ENCODE results near the gene MBOAT2.
"Not testable (repeated sequence)": the region's sequence is repeated elsewhere in the genome, so short reads cannot be mapped to it uniquely, and the experiment has no call there.

Gene MBOAT2

GRCh38 chr2:8938384-8938783, 65.1 kb downstream of the MBOAT2 start:
- DNase-seq: no peak

DNA sequence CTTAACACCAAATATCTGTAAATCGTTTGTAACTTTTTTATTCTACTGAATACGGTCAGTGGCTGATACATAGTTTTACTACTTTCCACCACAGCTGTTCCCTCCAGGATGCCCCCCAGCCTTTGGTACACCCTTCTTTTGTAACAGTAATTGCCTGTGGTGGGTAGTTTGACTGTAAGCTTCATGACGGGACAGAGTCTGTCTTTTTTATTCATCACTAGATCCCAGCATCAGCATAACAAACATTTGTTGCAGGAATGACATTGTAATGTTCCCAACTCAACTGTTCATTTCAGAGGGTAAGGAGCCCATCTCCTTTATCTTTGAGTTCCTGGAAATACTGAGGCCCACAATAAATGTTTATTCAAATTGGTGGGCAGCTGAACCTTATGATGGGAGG, 67.5 kb downstream of the MBOAT2 start:
- DNase-seq: no peak

GRCh38 chr2:8934338-8934737, 69.1 kb downstream of the MBOAT2 start:
- no peak for DNase-seq

DNA sequence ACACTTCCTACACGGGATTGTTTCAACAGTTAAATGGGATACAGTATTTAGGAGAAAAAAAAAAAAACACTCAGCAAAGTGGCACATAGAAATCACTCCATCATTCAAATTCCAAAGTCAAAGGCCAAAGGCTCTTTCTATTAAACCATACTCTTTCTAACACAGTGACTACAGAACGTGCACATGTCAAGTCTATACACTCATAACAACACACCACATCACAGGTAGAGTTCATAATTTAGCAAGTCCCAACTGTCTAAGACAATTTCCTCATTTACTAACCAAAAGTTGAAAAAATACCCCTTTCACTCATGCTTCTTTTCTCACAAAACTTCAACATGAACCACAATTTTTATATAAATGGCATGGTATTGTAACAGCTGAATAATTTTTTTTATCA, 70.8 kb downstream of the MBOAT2 start:
- DNase-seq: no peak

DNA sequence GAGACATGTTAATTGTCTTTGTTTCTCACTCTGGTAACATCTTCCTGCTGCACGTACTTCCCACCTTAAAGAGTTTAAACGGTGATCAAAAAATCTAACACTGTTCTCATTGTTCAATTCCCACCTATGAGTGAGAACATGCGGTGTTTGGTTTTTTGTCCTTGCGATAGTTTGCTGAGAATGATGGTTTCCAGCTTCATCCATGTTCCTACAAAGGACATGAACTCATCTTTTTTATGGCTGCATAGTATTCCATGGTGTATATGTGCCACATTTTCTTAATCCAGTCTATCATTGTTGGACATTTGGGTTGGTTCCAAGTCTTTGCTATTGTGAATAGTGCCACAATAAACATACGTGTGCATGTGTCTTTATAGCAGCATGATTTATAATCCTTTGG, 73.3 kb downstream of the MBOAT2 start:
- not testable (repeated sequence) for DNase-seq

DNA sequence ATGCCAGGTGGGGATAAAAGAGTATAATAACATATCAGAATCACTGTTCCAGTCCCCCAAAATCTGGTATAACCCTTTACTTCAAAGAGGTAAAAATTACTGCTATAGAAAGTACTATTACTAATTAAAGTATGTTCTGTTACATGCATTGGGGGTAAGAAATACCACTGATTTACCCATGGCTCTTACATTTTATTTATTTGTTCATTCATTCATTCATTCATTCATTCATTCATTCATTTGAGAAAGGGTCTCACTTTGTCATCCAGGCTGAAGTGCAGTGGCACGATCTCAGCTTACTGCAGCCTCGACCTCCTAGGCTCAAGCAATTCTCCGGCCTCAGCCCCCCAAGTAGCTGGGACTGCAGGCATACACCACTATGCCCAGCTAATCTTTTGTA, 74.4 kb downstream of the MBOAT2 start:
- no peak for DNase-seq

- no peak for DNase-seq
Measured at GRCh38 chr2:8927510-8928455, 75.7 kb downstream of the MBOAT2 start.

- DNase-seq: no peak
Measured at GRCh38 chr2:8926356-8926755, 77.1 kb downstream of the MBOAT2 start.

DNA sequence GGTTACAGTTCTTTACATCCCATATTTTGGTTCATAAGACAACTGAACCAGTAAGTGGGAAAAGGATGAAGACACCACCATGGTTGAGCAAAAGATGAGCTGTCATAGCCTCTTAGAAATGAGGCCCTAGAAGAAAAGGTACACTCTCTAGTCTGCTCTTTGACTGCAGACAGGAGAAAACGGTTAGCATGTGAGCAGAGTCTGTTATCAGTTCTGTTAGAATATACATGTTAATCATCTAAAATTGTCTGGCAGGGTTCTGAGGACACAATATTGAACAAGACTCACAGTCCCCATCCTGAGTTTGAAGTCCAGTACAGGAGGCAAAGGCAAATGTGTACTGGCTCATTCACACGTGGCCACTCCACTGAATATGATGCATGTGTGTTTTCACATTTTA, 78.1 kb downstream of the MBOAT2 start:
- DNase-seq: no peak

GRCh38 chr2:8923183-8923582, 80.3 kb downstream of the MBOAT2 start:
- DNase-seq: no peak

DNA sequence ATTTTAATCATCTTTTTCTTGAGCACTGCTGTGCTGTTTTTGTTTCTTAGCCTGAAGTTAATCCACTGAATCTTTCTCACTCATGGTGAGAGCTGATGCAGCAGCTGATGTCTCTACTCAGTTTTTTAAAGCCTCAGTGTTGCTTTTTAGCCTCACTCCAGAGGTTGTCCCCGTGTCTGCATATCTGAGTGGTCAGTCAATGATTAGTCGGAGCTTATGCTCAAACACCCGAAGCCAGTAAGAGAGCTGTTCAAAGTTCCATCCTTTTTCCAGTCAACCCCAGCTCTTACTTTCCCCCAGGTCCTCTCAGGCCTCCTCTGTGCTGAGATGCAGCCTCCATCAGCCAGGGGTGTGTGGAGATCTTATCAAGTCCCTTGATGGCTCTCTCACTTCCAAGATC, 81.1 kb downstream of the MBOAT2 start:
- DNase-seq: no peak

GRCh38 chr2:8918412-8918811, 85.1 kb downstream of the MBOAT2 start:
- no peak for DNase-seq

DNA sequence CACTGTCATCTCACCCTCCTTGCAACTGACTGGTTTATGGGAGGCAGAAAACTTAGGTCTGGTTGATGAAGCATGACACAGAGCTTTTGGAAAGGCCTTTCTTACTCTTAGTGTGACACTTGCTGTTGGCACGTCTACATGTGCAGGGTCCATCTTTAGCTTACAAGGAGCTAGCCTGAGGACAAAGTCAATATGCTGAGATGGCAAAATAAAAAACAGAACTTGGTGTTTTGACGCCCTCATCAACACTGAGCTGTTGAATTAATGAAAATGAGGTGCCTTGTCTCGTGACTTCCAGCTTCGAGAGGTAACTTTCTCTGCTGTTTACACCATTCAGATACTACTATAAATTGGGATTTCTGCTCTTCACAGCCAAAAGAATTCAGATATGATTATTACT, 87.5 kb downstream of the MBOAT2 start:
- no peak for DNase-seq

- not testable (repeated sequence) for DNase-seq
Measured at GRCh38 chr2:8913767-8914166, 89.7 kb downstream of the MBOAT2 start.

- no peak for DNase-seq
Measured at GRCh38 chr2:8907764-8908288, 95.7 kb downstream of the MBOAT2 start.

GRCh38 chr2:8903924-8904323, 99.6 kb downstream of the MBOAT2 start:
- not testable (repeated sequence) for DNase-seq

- DNase-seq: not testable (repeated sequence)
Measured at GRCh38 chr2:8902757-8903156, 100.7 kb downstream of the MBOAT2 start.

GRCh38 chr2:8897206-8897605, 106.3 kb downstream of the MBOAT2 start:
- not testable (repeated sequence) for DNase-seq

GRCh38 chr2:8896671-8897070, 106.8 kb downstream of the MBOAT2 start:
- DNase-seq: not testable (repeated sequence)

DNA sequence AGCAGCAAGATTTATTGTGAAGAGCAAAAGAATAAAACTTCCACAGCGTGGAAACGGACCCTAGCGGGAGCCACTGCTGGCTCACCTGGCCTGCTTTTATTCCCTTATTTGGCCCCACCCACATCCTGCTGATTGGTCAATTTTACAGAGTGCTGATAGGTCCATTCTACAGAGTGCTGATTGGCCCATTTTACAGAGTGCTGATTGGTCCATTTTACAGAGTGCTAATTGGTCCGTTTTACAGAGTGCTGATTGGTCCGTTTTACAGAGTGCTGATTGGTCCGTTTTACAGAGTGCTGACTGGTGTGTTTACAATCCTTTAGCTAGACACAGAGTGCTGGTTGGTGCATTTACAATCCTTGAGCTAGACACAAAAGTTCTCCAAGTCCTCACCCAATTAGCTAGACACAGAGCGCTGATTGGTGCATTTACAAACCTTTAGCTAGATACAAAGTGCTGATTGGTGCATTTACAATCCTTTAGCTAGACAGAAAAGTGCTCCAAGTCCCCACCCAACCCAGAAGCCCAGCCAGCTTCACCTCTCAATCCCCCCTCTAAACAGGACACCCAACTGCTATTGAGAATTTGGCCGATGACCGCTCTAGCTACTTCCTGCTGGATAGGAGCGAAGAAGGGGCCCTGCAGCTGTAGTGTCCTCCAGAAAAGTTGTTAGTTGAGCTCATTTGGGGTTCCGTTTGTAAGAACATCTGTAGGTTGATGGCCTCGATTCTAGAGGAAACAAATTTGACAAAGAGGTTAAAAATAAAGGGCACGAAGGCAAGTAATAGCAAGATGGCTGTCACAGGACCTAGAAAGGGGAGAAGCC, 108.2 kb downstream of the MBOAT2 start:
- not testable (repeated sequence) for DNase-seq

GRCh38 chr2:8893978-8894820, 109.3 kb downstream of the MBOAT2 start:
- no peak for DNase-seq

- no peak for DNase-seq
Measured at GRCh38 chr2:8893474-8893873, 110.0 kb downstream of the MBOAT2 start.

DNA sequence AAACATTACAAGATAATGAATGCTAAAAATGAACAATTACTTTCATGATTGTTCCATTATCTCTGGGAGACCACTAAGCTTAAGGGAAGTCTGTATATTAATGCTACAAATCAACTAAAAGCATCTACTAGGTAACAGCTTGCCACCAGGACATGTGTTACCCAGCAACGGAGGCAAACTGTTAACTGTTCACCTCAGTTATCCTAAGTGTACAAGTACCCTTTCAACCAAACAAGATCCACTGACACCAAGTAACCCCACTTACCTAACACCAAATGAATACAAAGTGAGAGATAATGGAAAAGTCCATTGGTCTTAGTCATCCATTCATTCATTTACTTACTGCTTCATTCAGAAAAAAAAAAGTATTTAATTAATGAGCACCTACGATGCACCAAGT, 111.4 kb downstream of the MBOAT2 start:
- DNase-seq: no peak

All from activated CD4-positive, alpha-beta T cell treated with anti-CD3 and anti-CD28 coated beads, Interleukin-2, amount 50 U/mL, for 4 hours (primary cell).